Peyer's patch (tissue), 4 donors: ENCODE data around the gene RIMKLB. TPM values are rescaled to one million over a fixed set of nuclear protein-coding genes. Genes with fewer than 3 reads are reported as not detected.
A peak's percentile ranks its signal among the peaks of the same experiment; 100 is the strongest.

ENCODE experiments used
- DNase-seq, 3 donors: peaks; one replicate each; pipeline ENCODE4 v3.0.0-alpha.2; 2017 to 2019
- H3K27ac ChIP-seq, 4 donors: fragments of 200-600 bp; sonication (generic); one replicate each; pipeline ENCODE4 v1.5.1; 2016 to 2019
- H3K27me3 ChIP-seq, 2 donors: fragments of 200-600 bp; sonication (generic); one replicate each; pipeline ENCODE4 v1.5.1; 2019
- H3K36me3 ChIP-seq, 3 donors: fragments of 200-600 bp; sonication (generic); one replicate each; pipeline ENCODE4 v1.5.1; 2016 to 2019
- H3K4me1 ChIP-seq, 4 donors: fragments of 200-600 bp; sonication (generic); one replicate each; pipeline ENCODE4 v1.5.1; 2016 to 2019
- H3K4me3 ChIP-seq, 4 donors: fragments of 200-600 bp; sonication (generic); 1 replicate in 3 of 4; 2 replicates in 1 of 4; pipeline ENCODE4 v1.5.1; 2016 to 2019; ENCODE audit warnings: mild to moderate bottlenecking in 1 of 4
- H3K9me3 ChIP-seq, 4 donors: fragments of 200-600 bp; sonication (generic); one replicate each; pipeline ENCODE4 v1.5.1; 2016 to 2019; ENCODE audit warnings: mild to moderate bottlenecking in 1 of 4
- POLR2A ChIP-seq, 2 donors: fragments of 450-650 bp; IDR thresholded peaks; one replicate each; pipeline ENCODE4 v1.5.1; 2017; ENCODE audit warnings: antibody characterized with exemption in 2 of 2, mild to moderate bottlenecking in 2 of 2, moderate library complexity in 2 of 2
- total RNA-seq, 4 donors: library from RNA; depleted of rRNA; stranded (reverse); fragments of >200 nt; gene quantifications; one replicate each; pipeline ENCODE4 v1.1.0, GENCODE V29; 2016
- TF ChIP-seq, protein P1 (sequence below), 6 experiments: fragments of 450-650 bp in 4 of 6; fragments of 200-600 bp in 2 of 6; sonication (generic) in 1 of 6; IDR thresholded peaks; one replicate each; pipeline ENCODE4 v1.5.1; 2017 to 2019; ENCODE audit warnings: antibody characterized with exemption in 6 of 6, mild to moderate bottlenecking in 3 of 6, moderate library complexity in 1 of 6

The RIMKLB gene
- 10 to 100 TPM; 27.0 to 89.1 (median 37.0) TPM for total RNA-seq

DNA sequence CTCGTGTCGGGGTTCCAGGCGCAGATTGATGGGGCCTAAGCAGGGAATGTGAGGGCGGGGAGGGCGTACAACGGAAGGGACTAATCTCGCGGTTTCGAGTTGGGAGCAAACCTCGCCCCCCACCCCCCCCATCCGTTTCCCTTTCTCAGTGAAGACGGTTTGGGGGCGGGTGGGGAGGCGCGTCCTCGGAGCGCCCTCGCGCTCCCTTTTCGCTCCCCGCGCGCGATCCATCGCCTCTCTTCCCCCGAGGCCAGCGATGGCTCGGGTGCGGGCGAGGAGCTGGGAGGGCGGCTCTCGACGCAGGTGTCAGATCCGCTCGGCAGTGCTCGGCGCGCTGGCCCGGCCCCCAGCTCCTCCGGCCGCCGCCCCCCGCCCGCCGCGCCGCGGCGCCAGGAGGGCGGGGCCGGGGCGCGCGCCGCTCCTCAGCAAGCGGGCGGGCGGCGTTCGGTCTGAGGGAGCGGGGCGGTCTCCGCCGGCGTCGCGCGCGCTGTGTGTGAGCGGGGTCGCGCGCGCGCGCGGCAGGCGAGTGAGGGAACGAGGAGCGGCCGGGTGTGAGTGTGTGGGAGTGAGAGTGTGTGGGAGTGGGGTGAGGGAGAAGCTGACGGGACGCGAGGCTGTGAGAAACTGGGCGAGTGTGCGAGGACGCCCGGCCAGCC is at the start of gene RIMKLB:
TSS of gene RIMKLB (plus strand) at position 516 of the 656 bp plus-strand sequence. CDS start 15,876 bp downstream, outside the sequence.
- Histone ChIP-seq H3K27me3 (no peaks in the 10 kb centered on the region), H3K27ac (peak within 1 kb of the TSS; percentile 87 to 94 (median 92)), H3K4me1 (peaks cover 0 to 22% (median 2%) of the 10 kb centered on the region in 4 donors), H3K36me3 (no peaks in the 10 kb centered on the region), H3K9me3 (no peaks in the 10 kb centered on the region), H3K4me3 (peak within 1 kb of the TSS; percentile 58 to 99 (median 96))
- DNase-seq = peak; percentile 81 to 92 (median 81)
- TF ChIP-seq, protein P1, sequence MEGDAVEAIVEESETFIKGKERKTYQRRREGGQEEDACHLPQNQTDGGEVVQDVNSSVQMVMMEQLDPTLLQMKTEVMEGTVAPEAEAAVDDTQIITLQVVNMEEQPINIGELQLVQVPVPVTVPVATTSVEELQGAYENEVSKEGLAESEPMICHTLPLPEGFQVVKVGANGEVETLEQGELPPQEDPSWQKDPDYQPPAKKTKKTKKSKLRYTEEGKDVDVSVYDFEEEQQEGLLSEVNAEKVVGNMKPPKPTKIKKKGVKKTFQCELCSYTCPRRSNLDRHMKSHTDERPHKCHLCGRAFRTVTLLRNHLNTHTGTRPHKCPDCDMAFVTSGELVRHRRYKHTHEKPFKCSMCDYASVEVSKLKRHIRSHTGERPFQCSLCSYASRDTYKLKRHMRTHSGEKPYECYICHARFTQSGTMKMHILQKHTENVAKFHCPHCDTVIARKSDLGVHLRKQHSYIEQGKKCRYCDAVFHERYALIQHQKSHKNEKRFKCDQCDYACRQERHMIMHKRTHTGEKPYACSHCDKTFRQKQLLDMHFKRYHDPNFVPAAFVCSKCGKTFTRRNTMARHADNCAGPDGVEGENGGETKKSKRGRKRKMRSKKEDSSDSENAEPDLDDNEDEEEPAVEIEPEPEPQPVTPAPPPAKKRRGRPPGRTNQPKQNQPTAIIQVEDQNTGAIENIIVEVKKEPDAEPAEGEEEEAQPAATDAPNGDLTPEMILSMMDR (IDR thresholded peaks at IDR 0.05) = no peak
- peak; percentile 38 to 63 for TF ChIP-seq POLR2A (IDR thresholded peaks at IDR 0.05)

GRCh38 chr12:8648576-8649205 is 49.1 kb upstream of the RIMKLB start:
- DNase-seq = peak in 2 of 3 donors; percentile 56 to 57
- Histone ChIP-seq H3K27me3 (no peaks in the 10 kb centered on the region), H3K4me3 (no peak overlapping the region), H3K9me3 (no peaks in the 10 kb centered on the region), H3K4me1 (peaks cover 0 to 13% (median 2%) of the 10 kb centered on the region in 4 donors), H3K36me3 (no peaks in the 10 kb centered on the region), H3K27ac (no peak overlapping the region)
- no peak for TF ChIP-seq POLR2A (IDR thresholded peaks at IDR 0.05)
- TF ChIP-seq, protein P1 (IDR thresholded peaks at IDR 0.05) = no peak

DNA sequence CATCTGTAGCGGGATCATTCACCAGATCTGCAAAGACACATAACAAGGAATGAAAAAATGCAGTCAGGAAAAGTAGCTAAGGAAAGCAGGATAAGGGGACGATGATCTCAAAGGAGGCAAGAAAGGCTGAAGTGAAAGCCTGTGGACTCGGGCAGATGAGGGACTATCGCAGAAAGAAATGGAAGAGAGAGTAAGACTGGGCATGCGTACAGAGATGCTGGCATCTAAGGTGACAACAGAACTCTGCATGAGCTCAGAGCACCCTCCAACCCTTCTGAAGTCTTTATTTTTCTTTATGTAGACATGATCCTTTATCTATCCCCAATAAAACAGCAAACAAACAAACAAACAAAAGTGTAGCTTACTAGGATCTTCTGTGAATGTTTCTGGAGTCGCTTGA is 42.4 kb upstream of the RIMKLB start:
- H3K4me3 ChIP-seq = no peak overlapping the region
- TF ChIP-seq, protein P1 (IDR thresholded peaks at IDR 0.05) = no peak
- TF ChIP-seq POLR2A (IDR thresholded peaks at IDR 0.05) = no peak

GRCh38 chr12:8658346-8658745 is 39.4 kb upstream of the RIMKLB start:
- Histone ChIP-seq H3K4me1 (no peaks in the 10 kb centered on the region), H3K4me3 (no peak overlapping the region), H3K9me3 (no peaks in the 10 kb centered on the region), H3K27ac (no peak overlapping the region), H3K27me3 (no peaks in the 10 kb centered on the region), H3K36me3 (no peaks in the 10 kb centered on the region)
- TF ChIP-seq, protein P1 (IDR thresholded peaks at IDR 0.05) = no peak
- no peak for TF ChIP-seq POLR2A (IDR thresholded peaks at IDR 0.05)
- DNase-seq = no peak

More for the DNA sequence above, 42.4 kb upstream of the RIMKLB start:
- H3K4me1 ChIP-seq = no peaks in the 10 kb centered on the region
- H3K36me3 ChIP-seq = no peaks in the 10 kb centered on the region
- H3K27me3 ChIP-seq = no peaks in the 10 kb centered on the region
- no peaks in the 10 kb centered on the region for H3K9me3 ChIP-seq
- no peak for DNase-seq
- H3K27ac ChIP-seq = no peak overlapping the region

- H3K4me3 ChIP-seq = no peak overlapping the region
- no peak overlapping the region for H3K27ac ChIP-seq
- H3K27me3 ChIP-seq = no peaks in the 10 kb centered on the region
- DNase-seq = no peak
- no peaks in the 10 kb centered on the region for H3K36me3 ChIP-seq
- H3K4me1 ChIP-seq = no peaks in the 10 kb centered on the region
- no peaks in the 10 kb centered on the region for H3K9me3 ChIP-seq
- TF ChIP-seq POLR2A (IDR thresholded peaks at IDR 0.05) = no peak
- TF ChIP-seq, protein P1 (IDR thresholded peaks at IDR 0.05) = no peak
Observed at GRCh38 chr12:8661016-8661415, 36.8 kb upstream of the RIMKLB start.
